HEK293 (cell line): Measurements from ENCODE around the gene C2CD3.

Experiments used
- GFI1B ChIP-seq: fragments of 450-650 bp; formaldehyde crosslinking; IDR thresholded peaks from 2 replicates; pipeline ENCODE4 v1.5.1; 2016; ENCODE audit warnings: missing biosample characterization, missing genetic modification characterization
- KLF10 ChIP-seq: fragments of 450-650 bp; IDR thresholded peaks from 2 replicates; pipeline ENCODE4 v1.5.1; 2018; ENCODE audit warnings: missing biosample characterization, mild to moderate bottlenecking, missing genetic modification characterization
- ZNF37A ChIP-seq: fragments of 450-650 bp; IDR thresholded peaks from 2 replicates; pipeline ENCODE4 v1.5.1; 2018; ENCODE audit warnings: missing biosample characterization, missing genetic modification characterization
- TF ChIP-seq, protein P1 (sequence below): fragments of 450-650 bp; formaldehyde crosslinking; IDR thresholded peaks from 2 replicates; pipeline ENCODE4 v1.5.1; 2016; ENCODE audit warnings: missing biosample characterization, missing genetic modification characterization
- TF ChIP-seq, protein P2 (sequence below): fragments of 450-650 bp; formaldehyde crosslinking; IDR thresholded peaks from 2 replicates; pipeline ENCODE4 v1.5.1; 2017; ENCODE audit warnings: missing biosample characterization, missing genetic modification characterization

DNA sequence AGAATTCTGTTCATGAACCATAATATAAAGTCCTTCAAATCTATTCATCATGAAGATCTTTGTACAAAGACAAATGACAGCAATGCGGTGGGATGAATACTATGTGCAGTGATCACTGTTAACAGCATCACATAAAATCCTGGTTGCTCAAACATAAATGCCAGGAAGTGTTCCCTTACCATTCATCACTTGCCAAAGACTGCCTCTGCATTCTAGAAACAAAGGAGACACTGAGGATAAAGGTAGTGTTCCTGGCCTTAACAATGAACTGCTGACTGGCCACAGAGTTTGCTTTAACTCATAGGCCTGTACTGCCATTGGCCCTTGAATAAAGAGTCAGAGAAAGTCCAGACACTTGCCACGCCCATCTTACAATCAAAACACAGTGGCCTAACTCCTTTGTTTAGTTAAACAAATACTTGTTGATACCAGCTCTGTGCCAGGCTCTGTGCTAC lies 29.5 kb downstream of the C2CD3 start:
- TF ChIP-seq, protein P1, sequence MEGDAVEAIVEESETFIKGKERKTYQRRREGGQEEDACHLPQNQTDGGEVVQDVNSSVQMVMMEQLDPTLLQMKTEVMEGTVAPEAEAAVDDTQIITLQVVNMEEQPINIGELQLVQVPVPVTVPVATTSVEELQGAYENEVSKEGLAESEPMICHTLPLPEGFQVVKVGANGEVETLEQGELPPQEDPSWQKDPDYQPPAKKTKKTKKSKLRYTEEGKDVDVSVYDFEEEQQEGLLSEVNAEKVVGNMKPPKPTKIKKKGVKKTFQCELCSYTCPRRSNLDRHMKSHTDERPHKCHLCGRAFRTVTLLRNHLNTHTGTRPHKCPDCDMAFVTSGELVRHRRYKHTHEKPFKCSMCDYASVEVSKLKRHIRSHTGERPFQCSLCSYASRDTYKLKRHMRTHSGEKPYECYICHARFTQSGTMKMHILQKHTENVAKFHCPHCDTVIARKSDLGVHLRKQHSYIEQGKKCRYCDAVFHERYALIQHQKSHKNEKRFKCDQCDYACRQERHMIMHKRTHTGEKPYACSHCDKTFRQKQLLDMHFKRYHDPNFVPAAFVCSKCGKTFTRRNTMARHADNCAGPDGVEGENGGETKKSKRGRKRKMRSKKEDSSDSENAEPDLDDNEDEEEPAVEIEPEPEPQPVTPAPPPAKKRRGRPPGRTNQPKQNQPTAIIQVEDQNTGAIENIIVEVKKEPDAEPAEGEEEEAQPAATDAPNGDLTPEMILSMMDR (tag by site-specific recombination): no peak
- TF ChIP-seq, protein P2, sequence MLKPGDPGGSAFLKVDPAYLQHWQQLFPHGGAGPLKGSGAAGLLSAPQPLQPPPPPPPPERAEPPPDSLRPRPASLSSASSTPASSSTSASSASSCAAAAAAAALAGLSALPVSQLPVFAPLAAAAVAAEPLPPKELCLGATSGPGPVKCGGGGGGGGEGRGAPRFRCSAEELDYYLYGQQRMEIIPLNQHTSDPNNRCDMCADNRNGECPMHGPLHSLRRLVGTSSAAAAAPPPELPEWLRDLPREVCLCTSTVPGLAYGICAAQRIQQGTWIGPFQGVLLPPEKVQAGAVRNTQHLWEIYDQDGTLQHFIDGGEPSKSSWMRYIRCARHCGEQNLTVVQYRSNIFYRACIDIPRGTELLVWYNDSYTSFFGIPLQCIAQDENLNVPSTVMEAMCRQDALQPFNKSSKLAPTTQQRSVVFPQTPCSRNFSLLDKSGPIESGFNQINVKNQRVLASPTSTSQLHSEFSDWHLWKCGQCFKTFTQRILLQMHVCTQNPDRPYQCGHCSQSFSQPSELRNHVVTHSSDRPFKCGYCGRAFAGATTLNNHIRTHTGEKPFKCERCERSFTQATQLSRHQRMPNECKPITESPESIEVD: no peak
- TF ChIP-seq ZNF37A (tag by site-specific recombination) (no peak), KLF10 (tag by site-specific recombination) (no peak), GFI1B (tag by site-specific recombination) (no peak)
